H1 (cell line): Measurements from ENCODE around the gene SFN.

Experiments
- ASH2L ChIP-seq: fragments of 200-600, 300-600 bp; sonication (generic); IDR thresholded peaks from one replicate; pipeline ENCODE4 v1.7.1; 2017; ENCODE audit warnings: low read length
- CHD2 ChIP-seq: IDR thresholded peaks from 2 replicates; pipeline ENCODE4 v1.6.1; 2012; ENCODE audit warnings: low read length, improper control_type of control experiment
- CREB1 ChIP-seq: IDR thresholded peaks from 2 replicates; pipeline ENCODE4 v1.6.1; 2012; ENCODE audit warnings: inconsistent platforms
- CTCF ChIP-seq, 3 experiments: IDR thresholded peaks; 1 replicate in 2 of 3; 2 replicates in 1 of 3; pipeline versions ENCODE4 v1.5.1 to v1.6.1; 2011; ENCODE audit warnings: low read length in 3 of 3, mild to moderate bottlenecking in 3 of 3, inconsistent platforms in 2 of 3, low read depth in 1 of 3, moderate library complexity in 1 of 3; ENCODE audit not compliant: insufficient read depth in 1 of 3; ENCODE audit errors: control extremely low read depth in 1 of 3
- EGR1 ChIP-seq: IDR thresholded peaks from 2 replicates; pipeline ENCODE4 v1.6.1; 2011; ENCODE audit warnings: low read depth, low read length, borderline replicate concordance
- KDM1A ChIP-seq: fragments of 200-600, 300-600 bp; sonication (generic); IDR thresholded peaks from 2 replicates; pipeline ENCODE4 v1.7.1; 2016; ENCODE audit warnings: mild to moderate bottlenecking, low read length, borderline replicate concordance
- POLR2A ChIP-seq, 2 experiments: IDR thresholded peaks; 1 replicate in 1 of 2; 2 replicates in 1 of 2; pipeline ENCODE4 v1.6.1; 2011; ENCODE audit warnings: low read depth in 2 of 2, low read length in 2 of 2, mild to moderate bottlenecking in 2 of 2; ENCODE audit errors: control extremely low read depth in 1 of 2
- RBBP5 ChIP-seq: IDR thresholded peaks from 2 replicates; pipeline ENCODE4 v1.7.1; 2012; ENCODE audit warnings: low read depth, mild to moderate bottlenecking, inconsistent platforms, low read length, moderate library complexity, borderline replicate concordance
- RXRA ChIP-seq: IDR thresholded peaks from 2 replicates; pipeline ENCODE4 v1.6.1; 2011; ENCODE audit warnings: low read depth, mild to moderate bottlenecking, low read length, moderate library complexity; ENCODE audit not compliant: insufficient read depth
- SIN3A ChIP-seq, 2 experiments: IDR thresholded peaks in 1 of 2; conservative IDR thresholded peaks in 1 of 2; 2 replicates each; pipeline ENCODE4 v1.6.1; 2011 to 2012; ENCODE audit warnings: low read length in 2 of 2, improper control_type of control experiment in 1 of 2, low read depth in 1 of 2, mild to moderate bottlenecking in 1 of 2
- SRF ChIP-seq: IDR thresholded peaks from 2 replicates; pipeline ENCODE4 v1.6.1; 2011; ENCODE audit warnings: mild to moderate bottlenecking, low read depth, low read length, moderate library complexity
- USF2 ChIP-seq: IDR thresholded peaks from 2 replicates; pipeline ENCODE4 v1.6.1; 2011; ENCODE audit warnings: low read length, improper control_type of control experiment
- ZNF274 ChIP-seq: IDR thresholded peaks from 2 replicates; pipeline ENCODE4 v1.7.0; 2012; ENCODE audit warnings: low read length, borderline replicate concordance; ENCODE audit errors: extremely low read depth

GRCh38 chr1:26912147-26912490 lies 49.2 kb downstream of the SFN start:
- TF ChIP-seq ZNF274, result no peak
- TF ChIP-seq CHD2, result no peak
- TF ChIP-seq SRF, result no peak
- no peak for TF ChIP-seq USF2
- no peak for TF ChIP-seq RXRA
- TF ChIP-seq SIN3A (conservative IDR thresholded peaks at IDR 0.05 in 1 of 2, IDR thresholded peaks at IDR 0.05 in 1 of 2; ENCODE audit: low read depth in 1 of 2, low read length in 2 of 2), result no peak
- TF ChIP-seq CTCF (IDR thresholded peaks at IDR 0.05; ENCODE audit: control extremely low read depth in 1 of 3, insufficient read depth in 1 of 3, low read depth in 1 of 3, low read length in 3 of 3), result no peak
- TF ChIP-seq CREB1, result no peak
- no peak for TF ChIP-seq POLR2A (IDR thresholded peaks at IDR 0.05; ENCODE audit: control extremely low read depth in 1 of 2, low read depth in 2 of 2, low read length in 2 of 2)
- TF ChIP-seq RBBP5, result no peak
- TF ChIP-seq KDM1A, result no peak
- no peak for TF ChIP-seq EGR1
- no peak for TF ChIP-seq ASH2L
